Adrenal gland (tissue), 12 donors: ENCODE measurements around the gene MILR1. TPM values are rescaled to one million over a fixed set of nuclear protein-coding genes. Genes with fewer than 3 reads are reported as not detected.
"Not testable (repeated sequence)": the region's sequence is repeated elsewhere in the genome, so short reads cannot be mapped to it uniquely, and the experiment has no call there.

Source experiments
- DNase-seq, 7 donors: peaks; one replicate each; pipeline ENCODE4 v3.0.0-alpha.2; 2019 to 2020
- H3K27ac ChIP-seq, 5 donors: fragments of 200-600 bp; sonication (generic) in 4 of 5; 1 replicate in 3 of 5; 2 replicates in 2 of 5; pipeline versions ENCODE4 v1.5.1 to v1.8.0; 2016 to 2020; ENCODE audit warnings: mild to moderate bottlenecking in 1 of 5
- H3K27me3 ChIP-seq: fragments of 200-600 bp; 2 replicates; pipeline ENCODE4 v1.8.0; 2021
- H3K36me3 ChIP-seq, 2 donors: fragments of 200-600 bp; replicated peaks in 1 of 2; 1 replicate in 1 of 2; 2 replicates in 1 of 2; pipeline versions ENCODE4 v1.5.1 to v1.8.0; 2018 to 2022
- H3K4me1 ChIP-seq, 2 donors: fragments of 200-600 bp; replicated peaks in 1 of 2; 1 replicate in 1 of 2; 2 replicates in 1 of 2; pipeline versions ENCODE4 v1.5.1 to v1.8.0; 2018 to 2021
- H3K4me3 ChIP-seq, 4 donors: fragments of 200-600 bp; sonication (generic) in 3 of 4; one replicate each; pipeline ENCODE4 v1.5.1; 2016 to 2018
- H3K9me3 ChIP-seq, 3 donors: fragments of 200-600 bp; sonication (generic) in 1 of 3; replicated peaks in 1 of 3; 1 replicate in 2 of 3; 2 replicates in 1 of 3; pipeline versions ENCODE4 v1.5.1 to v1.8.0; 2016 to 2021
- POLR2A ChIP-seq, 2 donors: fragments of 450-650 bp; IDR thresholded peaks; one replicate each; pipeline ENCODE4 v1.6.1; 2017; ENCODE audit warnings: antibody characterized with exemption in 2 of 2, mild to moderate bottlenecking in 2 of 2, moderate library complexity in 1 of 2
- WGBS, 4 donors: extraction: QIAGEN DNeasy Blood & Tissue Kit in 2 of 4; methylation state at CpG; one replicate each; pipeline versions ENCODE4 v1.1.5 to v1.1.7; 2013 to 2017; 5-methylcytosine and 5-hydroxymethylcytosine counted together
- intact Hi-C, 2 donors: fragments of 100-400 bp; cut with DNase I; formaldehyde crosslinking; loops; one replicate each; pipeline versions ENCODE4 v1.14.1 to v1.15.0; 2022 to 2023
- polyA plus RNA-seq, 3 donors: library from polyadenylated mRNA; stranded (reverse); fragments of 200-250 nt in 2 of 3; fragments of 350-450 nt in 1 of 3; fragmentation: Illumina TruSeq in 1 of 3; extraction: RNeasy Lipid Tissue Mini Kit (QIAGEN cat#74804) in 1 of 3; gene quantifications; one replicate each; pipeline ENCODE4 v1.2.3, GENCODE V29; 2013 to 2014
- total RNA-seq, 9 donors: library from RNA; depleted of rRNA in 4 of 9; stranded (reverse); fragments of >200 nt in 4 of 9; fragments of 120-200 nt in 1 of 9; fragmentation: NEBNext Ultra II Directional in 1 of 9; extraction: Animal tissue kit (Norgen Biotek cat#: 25700) in 1 of 9; gene quantifications; one replicate each; pipeline versions ENCODE4 v1.1.0 to v1.2.4, GENCODE V29; 2013 to 2023
- TF ChIP-seq, protein P1 (sequence below), 6 experiments: fragments of 450-650 bp in 4 of 6; fragments of 200-600 bp in 2 of 6; sonication (generic) in 1 of 6; IDR thresholded peaks; 1 replicate in 5 of 6; 2 replicates in 1 of 6; pipeline versions ENCODE4 v1.5.1 to v1.8.0; 2016 to 2021; ENCODE audit warnings: antibody characterized with exemption in 6 of 6, mild to moderate bottlenecking in 2 of 6, moderate library complexity in 1 of 6
- donor health status: healthy with polysubstance abuse.
- donor health status: Bipolar disorder and iron deficiency.
- donor health status: DM: yes; HTN: yes; CAD: no.
- donor health status: DM: no; HTN: no; CAD: no.
- donor health status: DM: no; HTN: no; CAD: no.
- donor health status: DM: yes; HTN: yes; CAD: no.

The MILR1 gene
- total and polyA plus RNA-seq, 12 donors: 2.9 to 28.0 (median 17.1) TPM

DNA sequence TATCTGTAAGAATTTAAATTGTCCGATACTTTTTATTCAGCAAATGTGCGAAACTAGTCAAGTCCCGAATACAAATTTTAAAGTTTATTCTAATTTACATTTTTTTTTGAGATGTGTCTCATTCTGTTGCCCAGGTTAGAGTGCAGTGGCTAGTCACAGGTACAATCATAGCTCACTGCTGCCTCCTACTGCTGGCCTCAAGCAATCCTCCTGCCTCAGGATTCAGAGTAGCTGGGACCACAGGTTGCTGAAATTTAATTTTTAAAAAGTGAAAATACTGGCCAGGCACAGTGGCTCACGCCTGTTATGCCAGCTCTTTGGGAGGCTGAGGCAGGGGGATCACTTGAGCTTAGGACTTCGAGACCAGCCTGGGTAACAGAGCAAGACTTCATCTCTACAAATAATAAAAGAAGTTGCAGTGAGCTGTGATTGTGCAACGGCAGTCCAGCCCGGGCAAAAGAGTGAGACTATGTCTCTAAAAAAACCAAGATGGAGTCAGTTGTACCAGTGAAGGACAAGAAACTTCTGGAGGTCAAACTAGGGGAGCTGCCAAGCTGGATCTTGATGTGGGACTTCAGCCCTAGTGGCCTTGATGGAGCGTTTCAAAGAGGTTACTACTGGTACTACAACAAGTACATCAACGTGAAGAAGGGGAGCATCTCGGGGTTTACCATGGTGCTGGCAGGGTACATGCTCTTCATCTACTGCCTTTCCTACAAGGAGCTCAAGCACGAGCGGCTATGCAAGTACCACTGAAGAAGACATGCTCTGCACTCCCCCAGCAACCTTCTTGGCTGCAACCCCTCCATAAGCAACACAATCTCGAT lies 42.3 kb downstream of the MILR1 start:
- Histone ChIP-seq H3K9me3 (no peaks in the 10 kb centered on the region), H3K27me3 (no peaks in the 10 kb centered on the region), H3K36me3 (peaks cover 0 to 16% of the 10 kb centered on the region in 2 donors), H3K4me3 (no peak overlapping the region), H3K27ac (no peak overlapping the region), H3K4me1 (peaks cover 16 to 29% of the 10 kb centered on the region in 2 donors)
- intact Hi-C loops: no loop called here
- peak in 3 of 7 donors; percentile 20 to 55 (median 44) for DNase-seq
- WGBS, 4 donors: 84 to 91% (median 86%) methylated on average over 13 of the region's 13 CpGs
- TF ChIP-seq, protein P1, sequence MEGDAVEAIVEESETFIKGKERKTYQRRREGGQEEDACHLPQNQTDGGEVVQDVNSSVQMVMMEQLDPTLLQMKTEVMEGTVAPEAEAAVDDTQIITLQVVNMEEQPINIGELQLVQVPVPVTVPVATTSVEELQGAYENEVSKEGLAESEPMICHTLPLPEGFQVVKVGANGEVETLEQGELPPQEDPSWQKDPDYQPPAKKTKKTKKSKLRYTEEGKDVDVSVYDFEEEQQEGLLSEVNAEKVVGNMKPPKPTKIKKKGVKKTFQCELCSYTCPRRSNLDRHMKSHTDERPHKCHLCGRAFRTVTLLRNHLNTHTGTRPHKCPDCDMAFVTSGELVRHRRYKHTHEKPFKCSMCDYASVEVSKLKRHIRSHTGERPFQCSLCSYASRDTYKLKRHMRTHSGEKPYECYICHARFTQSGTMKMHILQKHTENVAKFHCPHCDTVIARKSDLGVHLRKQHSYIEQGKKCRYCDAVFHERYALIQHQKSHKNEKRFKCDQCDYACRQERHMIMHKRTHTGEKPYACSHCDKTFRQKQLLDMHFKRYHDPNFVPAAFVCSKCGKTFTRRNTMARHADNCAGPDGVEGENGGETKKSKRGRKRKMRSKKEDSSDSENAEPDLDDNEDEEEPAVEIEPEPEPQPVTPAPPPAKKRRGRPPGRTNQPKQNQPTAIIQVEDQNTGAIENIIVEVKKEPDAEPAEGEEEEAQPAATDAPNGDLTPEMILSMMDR (IDR thresholded peaks at IDR 0.05): peak in 5 of 6 experiments; percentile 25 to 55 (median 52)
- TF ChIP-seq POLR2A (IDR thresholded peaks at IDR 0.05): no peak

DNA sequence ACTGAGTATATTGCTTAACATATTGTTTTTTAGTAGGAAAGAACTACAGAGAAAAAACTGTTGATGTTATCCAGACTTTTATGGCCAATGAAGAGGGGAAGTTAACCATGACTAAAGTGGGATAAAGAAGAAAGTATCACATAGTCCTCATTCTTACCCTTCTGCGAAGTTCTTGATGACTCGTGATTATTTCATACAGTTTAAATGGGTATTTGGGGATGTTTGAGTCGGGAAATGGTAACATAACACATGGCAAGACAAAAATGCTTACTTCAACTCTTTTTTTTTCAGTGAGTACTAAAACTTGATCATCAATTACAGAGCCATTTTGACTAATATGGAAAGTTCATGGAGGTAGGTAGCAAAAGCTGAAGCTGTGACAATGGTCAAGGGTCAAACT lies 43.1 kb downstream of the MILR1 start:
- peaks cover 0 to 16% of the 10 kb centered on the region in 2 donors for H3K36me3 ChIP-seq
- TF ChIP-seq, protein P1 (IDR thresholded peaks at IDR 0.05): no peak
- no peak for TF ChIP-seq POLR2A (IDR thresholded peaks at IDR 0.05)
- WGBS, 4 donors: 64 to 75% (median 68%) methylated on average over 3 of the region's 3 CpGs
- no peak overlapping the region for H3K4me3 ChIP-seq
- intact Hi-C loops: no loop called here
- no peaks in the 10 kb centered on the region for H3K27me3 ChIP-seq
- no peak for DNase-seq
- peaks cover 16 to 29% of the 10 kb centered on the region in 2 donors for H3K4me1 ChIP-seq
- H3K9me3 ChIP-seq: no peaks in the 10 kb centered on the region
- no peak overlapping the region for H3K27ac ChIP-seq

GRCh38 chr17:64492481-64493109 lies 43.7 kb downstream of the MILR1 start:
- peaks cover 0 to 20% of the 10 kb centered on the region in 2 donors for H3K36me3 ChIP-seq
- TF ChIP-seq POLR2A (IDR thresholded peaks at IDR 0.05): no peak
- TF ChIP-seq, protein P1 (IDR thresholded peaks at IDR 0.05): peak; percentile 27 to 61 (median 48)
- no peak overlapping the region for H3K4me3 ChIP-seq
- 79 to 84% (median 82%) methylated on average over 6 of the region's 6 CpGs for WGBS, 4 donors
- intact Hi-C loops: no loop called here
- no peak for DNase-seq
- no peak overlapping the region for H3K27ac ChIP-seq
- H3K27me3 ChIP-seq: no peaks in the 10 kb centered on the region
- no peaks in the 10 kb centered on the region for H3K9me3 ChIP-seq
- peaks cover 21 to 35% of the 10 kb centered on the region in 2 donors for H3K4me1 ChIP-seq

- intact Hi-C loops: no loop called here
- DNase-seq: no peak
These were observed 45.2 kb downstream of the MILR1 start for GRCh38 chr17:64494121-64494520.

DNA sequence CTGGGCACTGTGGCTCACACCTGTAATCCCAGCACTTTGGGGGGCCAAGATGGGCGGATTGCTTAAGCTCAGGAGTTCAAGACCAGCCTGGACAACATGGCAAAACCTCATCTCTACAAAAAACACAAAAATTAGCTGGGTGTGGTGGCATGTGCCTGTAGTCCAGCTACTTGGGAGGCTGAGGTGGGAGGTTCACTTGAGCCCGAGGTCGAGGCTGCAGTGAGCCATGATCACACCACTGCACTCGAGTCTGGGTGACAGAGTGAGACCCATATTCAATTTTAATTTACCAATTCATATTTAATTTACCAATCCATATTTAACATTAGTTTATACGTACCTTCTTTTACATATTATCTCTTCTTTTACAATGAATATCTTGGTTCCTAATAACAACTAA lies 46.4 kb downstream of the MILR1 start:
- H3K27ac ChIP-seq, intact Hi-C loops, DNase-seq, H3K9me3 ChIP-seq, H3K27me3 ChIP-seq, H3K4me3 ChIP-seq: not testable (repeated sequence)
- peaks cover 21 to 56% of the 10 kb centered on the region in 2 donors for H3K4me1 ChIP-seq
- peaks cover 0 to 47% of the 10 kb centered on the region in 2 donors for H3K36me3 ChIP-seq
- WGBS, 4 donors: 87 to 88% (median 88%) methylated on average over 5 of the region's 5 CpGs

More at GRCh38 chr17:64494121-64494520, 45.2 kb downstream of the MILR1 start:
- Histone ChIP-seq H3K27ac (no peak overlapping the region), H3K4me3 (no peak overlapping the region), H3K4me1 (peaks cover 25 to 50% of the 10 kb centered on the region in 2 donors), H3K36me3 (peaks cover 0 to 35% of the 10 kb centered on the region in 2 donors), H3K27me3 (no peaks in the 10 kb centered on the region), H3K9me3 (no peaks in the 10 kb centered on the region)
- WGBS, 4 donors: 88 to 92% (median 89%) methylated on average over 2 of the region's 2 CpGs
- TF ChIP-seq POLR2A (IDR thresholded peaks at IDR 0.05): no peak
- TF ChIP-seq, protein P1 (IDR thresholded peaks at IDR 0.05): no peak
